GM23338 (cell line): ENCODE results near the gene LDLRAD2. TPM values are rescaled to one million over a fixed set of nuclear protein-coding genes. Genes with fewer than 3 reads are reported as not detected.

ENCODE experiments used
- ATAC-seq: fragments of 200-7000 bp; cut with Tn5 transposase; 3 replicates; pipeline ENCODE4 v1.9.1; 2020
- DNase-seq: peaks from one replicate; pipeline ENCODE4 v3.0.0-alpha.2; 2015; ENCODE audit warnings: low spot score
- H2AFZ ChIP-seq: fragments of 200-600 bp; sonication (generic); 2 replicates; pipeline ENCODE4 v1.8.0; 2016; ENCODE audit warnings: antibody characterized with exemption, mild to moderate bottlenecking, moderate library complexity
- H3F3A ChIP-seq: fragments of 200-600 bp; sonication (generic); replicated peaks from 2 replicates; pipeline ENCODE4 v1.8.0; 2017; ENCODE audit warnings: antibody characterized with exemption, mixed run types, low read depth
- H3K27ac ChIP-seq: fragments of 200-600 bp; sonication (generic); 2 replicates; pipeline ENCODE4 v1.6.1; 2016; ENCODE audit warnings: low read depth
- H3K27me3 ChIP-seq: fragments of 200-600 bp; sonication (generic); 2 replicates; pipeline ENCODE4 v1.8.0; 2016; ENCODE audit warnings: mild to moderate bottlenecking, mixed run types, moderate library complexity; ENCODE audit not compliant: insufficient read depth
- H3K36me3 ChIP-seq: fragments of 200-600 bp; sonication (generic); 2 replicates; pipeline ENCODE4 v1.8.0; 2016; ENCODE audit warnings: mild to moderate bottlenecking; ENCODE audit not compliant: insufficient read depth
- H3K4me1 ChIP-seq: fragments of 200-600 bp; sonication (generic); 2 replicates; pipeline ENCODE4 v1.8.0; 2016; ENCODE audit warnings: mild to moderate bottlenecking, moderate library complexity; ENCODE audit not compliant: insufficient read depth
- H3K4me2 ChIP-seq: fragments of 200-600 bp; sonication (generic); 2 replicates; pipeline ENCODE4 v1.7.1; 2017; ENCODE audit warnings: mixed run types
- H3K4me3 ChIP-seq: fragments of 200-600 bp; sonication (generic); 2 replicates; pipeline ENCODE4 v1.6.1; 2016; ENCODE audit warnings: mixed run types
- H3K79me2 ChIP-seq: fragments of 200-600 bp; sonication (generic); replicated peaks from 2 replicates; pipeline ENCODE4 v1.8.0; 2017; ENCODE audit warnings: mild to moderate bottlenecking; ENCODE audit not compliant: insufficient read depth
- H3K9me2 ChIP-seq: fragments of 200-600 bp; sonication (generic); 2 replicates; pipeline ENCODE4 v1.8.0; 2017; ENCODE audit not compliant: insufficient read depth
- H4K20me1 ChIP-seq: fragments of 200-600 bp; sonication (generic); replicated peaks from 2 replicates; pipeline ENCODE4 v1.8.0; 2017; ENCODE audit warnings: mild to moderate bottlenecking; ENCODE audit not compliant: insufficient read depth
- H3K27ac Mint-ChIP-seq: 2 replicates; pipeline ENCODE4 v1.8.0; 2020; ENCODE audit warnings: inconsistent platforms, mild to moderate bottlenecking, moderate library complexity, mixed read lengths
- H3K27me3 Mint-ChIP-seq: 3 replicates; pipeline ENCODE4 v1.8.0; 2022; ENCODE audit warnings: low read depth, mild to moderate bottlenecking, moderate library complexity, mixed read lengths, inconsistent platforms; ENCODE audit not compliant: insufficient read depth, poor library complexity
- H3K36me3 Mint-ChIP-seq: 3 replicates; pipeline ENCODE4 v1.8.0; 2021; ENCODE audit warnings: low read depth, mild to moderate bottlenecking, inconsistent platforms, moderate library complexity, mixed read lengths
- H3K4me1 Mint-ChIP-seq: 3 replicates; pipeline ENCODE4 v1.8.0; 2020; ENCODE audit warnings: mild to moderate bottlenecking, inconsistent platforms, mixed read lengths
- H3K4me3 Mint-ChIP-seq: 3 replicates; pipeline ENCODE4 v1.8.0; 2021; ENCODE audit warnings: moderate library complexity, mild to moderate bottlenecking, inconsistent platforms, mixed read lengths
- H3K9me3 Mint-ChIP-seq: 3 replicates; pipeline ENCODE4 v1.8.0; 2020; ENCODE audit warnings: moderate library complexity, mild to moderate bottlenecking, inconsistent platforms, mixed read lengths
- CREB1 ChIP-seq: fragments of 250-450 bp; sonication (Bioruptor Pico); IDR thresholded peaks from 2 replicates; pipeline ENCODE4 v1.5.0; 2020; ENCODE audit warnings: low read depth, mild to moderate bottlenecking, moderate library complexity
- EZH2 ChIP-seq: fragments of 200-600 bp; sonication (generic); IDR thresholded peaks from one replicate; pipeline ENCODE4 v1.8.0; 2017; ENCODE audit warnings: antibody characterized with exemption, mild to moderate bottlenecking, low read depth; ENCODE audit not compliant: unreplicated experiment
- EZH2phosphoT487 ChIP-seq: fragments of 200-600 bp; sonication (generic); IDR thresholded peaks from one replicate; pipeline ENCODE4 v1.8.1; 2018; ENCODE audit warnings: antibody characterized with exemption; ENCODE audit not compliant: unreplicated experiment
- JUNB ChIP-seq: IDR thresholded peaks from one replicate; pipeline ENCODE4 v1.6.1; 2016; ENCODE audit warnings: antibody characterized with exemption; ENCODE audit not compliant: unreplicated experiment
- NANOG ChIP-seq: IDR thresholded peaks from 2 replicates; pipeline ENCODE4 v1.6.1; 2016; ENCODE audit warnings: antibody characterized with exemption, borderline replicate concordance
- POLR2AphosphoS5 ChIP-seq: IDR thresholded peaks from 2 replicates; pipeline ENCODE4 v1.6.1; 2016; ENCODE audit warnings: antibody characterized with exemption, low read depth
- STAT1 ChIP-seq: IDR thresholded peaks from one replicate; pipeline ENCODE4 v1.6.1; 2016; ENCODE audit warnings: antibody characterized with exemption; ENCODE audit not compliant: unreplicated experiment
- ZNF114 ChIP-seq: fragments of 250-450 bp; sonication (Bioruptor Pico); IDR thresholded peaks from 2 replicates; pipeline ENCODE4 v1.5.0; 2020; ENCODE audit warnings: mild to moderate bottlenecking, moderate library complexity
- ZNF331 ChIP-seq: fragments of 250-450 bp; sonication (Bioruptor Pico); IDR thresholded peaks from 2 replicates; pipeline ENCODE4 v1.5.0; 2020; ENCODE audit warnings: low read depth, mild to moderate bottlenecking, moderate library complexity
- polyA plus RNA-seq: library from polyadenylated mRNA; unstranded; fragments of >200 nt; fragmentation: Nextera tagmentation; extraction: Ambion mirVana; gene quantifications from 2 replicates; pipeline ENCODE4 v1.2.1, GENCODE V29; 2016
- total RNA-seq: library from RNA; depleted of rRNA; stranded (reverse); fragments of >200 nt; shearing (Covaris generic); gene quantifications from 2 replicates; pipeline ENCODE4 v1.2.3, GENCODE V29; 2014
- TF ChIP-seq, protein P1 (sequence below): IDR thresholded peaks from 2 replicates; pipeline ENCODE4 v1.6.1; 2016; ENCODE audit warnings: antibody characterized with exemption
- TF ChIP-seq, protein P2 (sequence below), 2 experiments: fragments of 200-600 bp in 1 of 2; sonication (generic) in 1 of 2; conservative IDR thresholded peaks; 2 replicates each; pipeline versions ENCODE4 v1.5.1 to v1.6.1; 2016 to 2017; ENCODE audit warnings: antibody characterized with exemption in 2 of 2, low read depth in 2 of 2, mild to moderate bottlenecking in 2 of 2, moderate library complexity in 1 of 2
- TF ChIP-seq, protein P3 (sequence below): fragments of 250-450 bp; sonication (Bioruptor Pico); IDR thresholded peaks from 2 replicates; pipeline ENCODE4 v1.5.0; 2020; ENCODE audit warnings: mild to moderate bottlenecking, moderate library complexity
- TF ChIP-seq, protein P4 (sequence below): IDR thresholded peaks from one replicate; pipeline ENCODE4 v1.6.1; 2018; ENCODE audit warnings: antibody characterized with exemption; ENCODE audit not compliant: unreplicated experiment

LDLRAD2 gene
- total and polyA plus RNA-seq, 2 experiments from 2014 or later: 1.6 to 5.8 TPM

DNA sequence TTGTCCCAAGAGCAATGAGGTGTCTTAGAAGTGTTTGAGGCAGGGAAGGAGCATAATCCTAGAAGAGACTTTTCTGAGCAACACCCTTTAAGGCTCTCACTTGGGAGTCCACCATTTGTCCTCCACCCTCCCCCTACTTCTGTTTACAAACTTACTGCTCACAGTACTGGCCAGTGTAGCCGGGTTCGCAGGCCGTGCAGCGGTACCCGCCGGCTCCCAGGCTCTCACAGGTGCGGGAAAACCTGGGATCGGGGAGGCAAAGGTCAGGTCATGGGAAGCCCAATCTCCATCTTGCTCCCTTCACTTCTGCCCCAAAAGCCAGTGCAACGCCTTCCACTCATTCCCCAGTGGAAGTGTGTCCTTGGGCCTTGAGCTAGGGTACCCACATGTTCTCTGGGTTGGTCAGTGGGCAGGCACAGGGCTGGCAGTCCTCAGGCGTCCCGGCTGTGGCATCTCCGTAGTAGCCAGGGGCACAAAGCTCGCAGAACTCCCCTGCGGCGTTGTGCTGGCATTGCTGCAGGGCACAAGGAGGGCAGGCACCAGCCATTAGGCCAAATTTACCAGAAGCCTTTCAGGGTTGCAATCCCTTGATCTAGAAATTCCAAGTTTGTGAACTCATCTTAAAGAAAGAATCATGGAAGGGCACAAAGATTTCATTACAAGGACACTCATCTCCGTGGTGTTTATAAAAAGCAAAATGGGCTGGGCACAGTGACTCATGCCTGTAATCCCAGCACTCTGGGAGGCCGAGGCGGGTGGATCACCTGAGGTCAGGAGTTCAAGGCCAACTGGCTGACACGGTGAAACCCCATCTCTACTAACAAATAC lies 49.8 kb downstream of the LDLRAD2 start:
- Histone ChIP-seq H4K20me1 (0 out of 2 replicates have a peak, but pooled peaks cover 6% of the 10 kb centered on the region), H2AFZ (no peak overlapping the region), H3K79me2 (no peaks in the 10 kb centered on the region), H3K4me2 (no peak overlapping the region), H3K9me2 (no peaks in the 10 kb centered on the region), H3K27ac (no peak overlapping the region), H3F3A (no peaks in the 10 kb centered on the region), H3K4me1 (peaks cover 7% of the 10 kb centered on the region; the same call in 1 of the 2 replicates), H3K36me3 (peaks cover 5% of the 10 kb centered on the region; the same call in 1 of the 2 replicates), H3K27me3 (no peaks in the 10 kb centered on the region), H3K4me3 (no peak overlapping the region)
- peaks cover 13% of the 10 kb centered on the region for H3K27me3 Mint-ChIP-seq
- peaks cover 50% of the 10 kb centered on the region for H3K36me3 Mint-ChIP-seq
- TF ChIP-seq ZNF114 (CRISPR knock-in tag): no peak
- TF ChIP-seq EZH2: no peak
- TF ChIP-seq CREB1 (CRISPR knock-in tag): no peak
- TF ChIP-seq ZNF331 (CRISPR knock-in tag): no peak
- no peak for TF ChIP-seq EZH2phosphoT487
- TF ChIP-seq, protein P1, sequence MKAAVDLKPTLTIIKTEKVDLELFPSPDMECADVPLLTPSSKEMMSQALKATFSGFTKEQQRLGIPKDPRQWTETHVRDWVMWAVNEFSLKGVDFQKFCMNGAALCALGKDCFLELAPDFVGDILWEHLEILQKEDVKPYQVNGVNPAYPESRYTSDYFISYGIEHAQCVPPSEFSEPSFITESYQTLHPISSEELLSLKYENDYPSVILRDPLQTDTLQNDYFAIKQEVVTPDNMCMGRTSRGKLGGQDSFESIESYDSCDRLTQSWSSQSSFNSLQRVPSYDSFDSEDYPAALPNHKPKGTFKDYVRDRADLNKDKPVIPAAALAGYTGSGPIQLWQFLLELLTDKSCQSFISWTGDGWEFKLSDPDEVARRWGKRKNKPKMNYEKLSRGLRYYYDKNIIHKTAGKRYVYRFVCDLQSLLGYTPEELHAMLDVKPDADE: no peak
- TF ChIP-seq POLR2AphosphoS5: no peak
- TF ChIP-seq, protein P2, sequence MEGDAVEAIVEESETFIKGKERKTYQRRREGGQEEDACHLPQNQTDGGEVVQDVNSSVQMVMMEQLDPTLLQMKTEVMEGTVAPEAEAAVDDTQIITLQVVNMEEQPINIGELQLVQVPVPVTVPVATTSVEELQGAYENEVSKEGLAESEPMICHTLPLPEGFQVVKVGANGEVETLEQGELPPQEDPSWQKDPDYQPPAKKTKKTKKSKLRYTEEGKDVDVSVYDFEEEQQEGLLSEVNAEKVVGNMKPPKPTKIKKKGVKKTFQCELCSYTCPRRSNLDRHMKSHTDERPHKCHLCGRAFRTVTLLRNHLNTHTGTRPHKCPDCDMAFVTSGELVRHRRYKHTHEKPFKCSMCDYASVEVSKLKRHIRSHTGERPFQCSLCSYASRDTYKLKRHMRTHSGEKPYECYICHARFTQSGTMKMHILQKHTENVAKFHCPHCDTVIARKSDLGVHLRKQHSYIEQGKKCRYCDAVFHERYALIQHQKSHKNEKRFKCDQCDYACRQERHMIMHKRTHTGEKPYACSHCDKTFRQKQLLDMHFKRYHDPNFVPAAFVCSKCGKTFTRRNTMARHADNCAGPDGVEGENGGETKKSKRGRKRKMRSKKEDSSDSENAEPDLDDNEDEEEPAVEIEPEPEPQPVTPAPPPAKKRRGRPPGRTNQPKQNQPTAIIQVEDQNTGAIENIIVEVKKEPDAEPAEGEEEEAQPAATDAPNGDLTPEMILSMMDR (conservative IDR thresholded peaks at IDR 0.05; ENCODE audit: low read depth in 2 of 2): no peak
- TF ChIP-seq JUNB: no peak
- TF ChIP-seq, protein P3, sequence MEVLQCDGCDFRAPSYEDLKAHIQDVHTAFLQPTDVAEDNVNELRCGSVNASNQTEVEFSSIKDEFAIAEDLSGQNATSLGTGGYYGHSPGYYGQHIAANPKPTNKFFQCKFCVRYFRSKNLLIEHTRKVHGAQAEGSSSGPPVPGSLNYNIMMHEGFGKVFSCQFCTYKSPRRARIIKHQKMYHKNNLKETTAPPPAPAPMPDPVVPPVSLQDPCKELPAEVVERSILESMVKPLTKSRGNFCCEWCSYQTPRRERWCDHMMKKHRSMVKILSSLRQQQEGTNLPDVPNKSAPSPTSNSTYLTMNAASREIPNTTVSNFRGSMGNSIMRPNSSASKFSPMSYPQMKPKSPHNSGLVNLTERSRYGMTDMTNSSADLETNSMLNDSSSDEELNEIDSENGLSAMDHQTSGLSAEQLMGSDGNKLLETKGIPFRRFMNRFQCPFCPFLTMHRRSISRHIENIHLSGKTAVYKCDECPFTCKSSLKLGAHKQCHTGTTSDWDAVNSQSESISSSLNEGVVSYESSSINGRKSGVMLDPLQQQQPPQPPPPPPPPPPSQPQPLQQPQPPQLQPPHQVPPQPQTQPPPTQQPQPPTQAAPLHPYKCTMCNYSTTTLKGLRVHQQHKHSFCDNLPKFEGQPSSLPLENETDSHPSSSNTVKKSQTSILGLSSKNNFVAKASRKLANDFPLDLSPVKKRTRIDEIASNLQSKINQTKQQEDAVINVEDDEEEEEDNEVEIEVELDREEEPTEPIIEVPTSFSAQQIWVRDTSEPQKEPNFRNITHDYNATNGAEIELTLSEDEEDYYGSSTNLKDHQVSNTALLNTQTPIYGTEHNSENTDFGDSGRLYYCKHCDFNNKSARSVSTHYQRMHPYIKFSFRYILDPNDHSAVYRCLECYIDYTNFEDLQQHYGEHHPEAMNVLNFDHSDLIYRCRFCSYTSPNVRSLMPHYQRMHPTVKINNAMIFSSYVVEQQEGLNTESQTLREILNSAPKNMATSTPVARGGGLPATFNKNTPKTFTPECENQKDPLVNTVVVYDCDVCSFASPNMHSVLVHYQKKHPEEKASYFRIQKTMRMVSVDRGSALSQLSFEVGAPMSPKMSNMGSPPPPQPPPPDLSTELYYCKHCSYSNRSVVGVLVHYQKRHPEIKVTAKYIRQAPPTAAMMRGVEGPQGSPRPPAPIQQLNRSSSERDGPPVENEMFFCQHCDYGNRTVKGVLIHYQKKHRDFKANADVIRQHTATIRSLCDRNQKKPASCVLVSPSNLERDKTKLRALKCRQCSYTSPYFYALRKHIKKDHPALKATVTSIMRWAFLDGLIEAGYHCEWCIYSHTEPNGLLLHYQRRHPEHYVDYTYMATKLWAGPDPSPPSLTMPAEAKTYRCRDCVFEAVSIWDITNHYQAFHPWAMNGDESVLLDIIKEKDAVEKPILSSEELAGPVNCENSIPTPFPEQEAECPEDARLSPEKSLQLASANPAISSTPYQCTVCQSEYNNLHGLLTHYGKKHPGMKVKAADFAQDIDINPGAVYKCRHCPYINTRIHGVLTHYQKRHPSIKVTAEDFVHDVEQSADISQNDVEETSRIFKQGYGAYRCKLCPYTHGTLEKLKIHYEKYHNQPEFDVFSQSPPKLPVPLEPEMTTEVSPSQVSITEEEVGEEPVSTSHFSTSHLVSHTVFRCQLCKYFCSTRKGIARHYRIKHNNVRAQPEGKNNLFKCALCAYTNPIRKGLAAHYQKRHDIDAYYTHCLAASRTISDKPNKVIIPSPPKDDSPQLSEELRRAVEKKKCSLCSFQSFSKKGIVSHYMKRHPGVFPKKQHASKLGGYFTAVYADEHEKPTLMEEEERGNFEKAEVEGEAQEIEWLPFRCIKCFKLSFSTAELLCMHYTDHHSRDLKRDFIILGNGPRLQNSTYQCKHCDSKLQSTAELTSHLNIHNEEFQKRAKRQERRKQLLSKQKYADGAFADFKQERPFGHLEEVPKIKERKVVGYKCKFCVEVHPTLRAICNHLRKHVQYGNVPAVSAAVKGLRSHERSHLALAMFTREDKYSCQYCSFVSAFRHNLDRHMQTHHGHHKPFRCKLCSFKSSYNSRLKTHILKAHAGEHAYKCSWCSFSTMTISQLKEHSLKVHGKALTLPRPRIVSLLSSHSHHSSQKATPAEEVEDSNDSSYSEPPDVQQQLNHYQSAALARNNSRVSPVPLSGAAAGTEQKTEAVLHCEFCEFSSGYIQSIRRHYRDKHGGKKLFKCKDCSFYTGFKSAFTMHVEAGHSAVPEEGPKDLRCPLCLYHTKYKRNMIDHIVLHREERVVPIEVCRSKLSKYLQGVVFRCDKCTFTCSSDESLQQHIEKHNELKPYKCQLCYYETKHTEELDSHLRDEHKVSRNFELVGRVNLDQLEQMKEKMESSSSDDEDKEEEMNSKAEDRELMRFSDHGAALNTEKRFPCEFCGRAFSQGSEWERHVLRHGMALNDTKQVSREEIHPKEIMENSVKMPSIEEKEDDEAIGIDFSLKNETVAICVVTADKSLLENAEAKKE (CRISPR knock-in tag): no peak
- TF ChIP-seq, protein P4, sequence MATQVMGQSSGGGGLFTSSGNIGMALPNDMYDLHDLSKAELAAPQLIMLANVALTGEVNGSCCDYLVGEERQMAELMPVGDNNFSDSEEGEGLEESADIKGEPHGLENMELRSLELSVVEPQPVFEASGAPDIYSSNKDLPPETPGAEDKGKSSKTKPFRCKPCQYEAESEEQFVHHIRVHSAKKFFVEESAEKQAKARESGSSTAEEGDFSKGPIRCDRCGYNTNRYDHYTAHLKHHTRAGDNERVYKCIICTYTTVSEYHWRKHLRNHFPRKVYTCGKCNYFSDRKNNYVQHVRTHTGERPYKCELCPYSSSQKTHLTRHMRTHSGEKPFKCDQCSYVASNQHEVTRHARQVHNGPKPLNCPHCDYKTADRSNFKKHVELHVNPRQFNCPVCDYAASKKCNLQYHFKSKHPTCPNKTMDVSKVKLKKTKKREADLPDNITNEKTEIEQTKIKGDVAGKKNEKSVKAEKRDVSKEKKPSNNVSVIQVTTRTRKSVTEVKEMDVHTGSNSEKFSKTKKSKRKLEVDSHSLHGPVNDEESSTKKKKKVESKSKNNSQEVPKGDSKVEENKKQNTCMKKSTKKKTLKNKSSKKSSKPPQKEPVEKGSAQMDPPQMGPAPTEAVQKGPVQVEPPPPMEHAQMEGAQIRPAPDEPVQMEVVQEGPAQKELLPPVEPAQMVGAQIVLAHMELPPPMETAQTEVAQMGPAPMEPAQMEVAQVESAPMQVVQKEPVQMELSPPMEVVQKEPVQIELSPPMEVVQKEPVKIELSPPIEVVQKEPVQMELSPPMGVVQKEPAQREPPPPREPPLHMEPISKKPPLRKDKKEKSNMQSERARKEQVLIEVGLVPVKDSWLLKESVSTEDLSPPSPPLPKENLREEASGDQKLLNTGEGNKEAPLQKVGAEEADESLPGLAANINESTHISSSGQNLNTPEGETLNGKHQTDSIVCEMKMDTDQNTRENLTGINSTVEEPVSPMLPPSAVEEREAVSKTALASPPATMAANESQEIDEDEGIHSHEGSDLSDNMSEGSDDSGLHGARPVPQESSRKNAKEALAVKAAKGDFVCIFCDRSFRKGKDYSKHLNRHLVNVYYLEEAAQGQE: no peak
- TF ChIP-seq NANOG: no peak
- TF ChIP-seq STAT1: no peak
- DNase-seq (no peak), ATAC-seq (no peak)
- no peak overlapping the region for H3K27ac Mint-ChIP-seq
- no peaks in the 10 kb centered on the region for H3K9me3 Mint-ChIP-seq
- no peak overlapping the region for H3K4me3 Mint-ChIP-seq
- H3K4me1 Mint-ChIP-seq: peaks cover 13% of the 10 kb centered on the region
